ENCODE measurements around the gene TRIM17.

DNA sequence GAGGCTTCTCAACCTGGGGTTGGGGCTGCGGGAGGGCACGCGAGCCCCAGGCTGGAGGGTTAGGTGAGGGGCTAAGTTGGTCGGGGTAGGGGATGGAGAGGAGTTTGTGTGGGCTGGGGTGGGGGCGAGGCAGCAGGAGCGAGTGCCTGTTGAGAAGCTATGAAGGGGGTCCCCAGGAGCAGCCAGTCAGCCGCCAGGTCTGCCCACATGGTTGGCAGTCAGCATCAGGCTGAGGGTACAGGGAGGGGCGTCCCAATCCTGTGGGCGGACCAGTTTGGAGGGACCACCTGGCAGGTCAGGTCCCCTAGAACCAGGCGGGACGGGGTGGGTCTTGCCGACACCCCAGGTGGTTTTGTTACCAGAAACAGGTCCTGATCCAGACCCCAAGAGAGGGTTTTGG is 400 bp upstream of the TRIM17 start:
- TF ChIP-seq POLR2A (IDR thresholded peaks at IDR 0.05): no peak
- TF ChIP-seq, protein P1, sequence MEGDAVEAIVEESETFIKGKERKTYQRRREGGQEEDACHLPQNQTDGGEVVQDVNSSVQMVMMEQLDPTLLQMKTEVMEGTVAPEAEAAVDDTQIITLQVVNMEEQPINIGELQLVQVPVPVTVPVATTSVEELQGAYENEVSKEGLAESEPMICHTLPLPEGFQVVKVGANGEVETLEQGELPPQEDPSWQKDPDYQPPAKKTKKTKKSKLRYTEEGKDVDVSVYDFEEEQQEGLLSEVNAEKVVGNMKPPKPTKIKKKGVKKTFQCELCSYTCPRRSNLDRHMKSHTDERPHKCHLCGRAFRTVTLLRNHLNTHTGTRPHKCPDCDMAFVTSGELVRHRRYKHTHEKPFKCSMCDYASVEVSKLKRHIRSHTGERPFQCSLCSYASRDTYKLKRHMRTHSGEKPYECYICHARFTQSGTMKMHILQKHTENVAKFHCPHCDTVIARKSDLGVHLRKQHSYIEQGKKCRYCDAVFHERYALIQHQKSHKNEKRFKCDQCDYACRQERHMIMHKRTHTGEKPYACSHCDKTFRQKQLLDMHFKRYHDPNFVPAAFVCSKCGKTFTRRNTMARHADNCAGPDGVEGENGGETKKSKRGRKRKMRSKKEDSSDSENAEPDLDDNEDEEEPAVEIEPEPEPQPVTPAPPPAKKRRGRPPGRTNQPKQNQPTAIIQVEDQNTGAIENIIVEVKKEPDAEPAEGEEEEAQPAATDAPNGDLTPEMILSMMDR (IDR thresholded peaks at IDR 0.05): no peak

All from adrenal gland (tissue), 5 donors.